Subcutaneous adipose tissue (tissue), 4 donors: Measurements from ENCODE around the gene CD2AP. TPM values are rescaled to one million over a fixed set of nuclear protein-coding genes. Genes with fewer than 3 reads are reported as not detected.

Experiments used
- CTCF ChIP-seq: fragments of 450-650 bp; IDR thresholded peaks from one replicate; pipeline ENCODE4 v1.5.1; 2016; ENCODE audit warnings: low read depth, mild to moderate bottlenecking, control low read depth, antibody characterized with exemption, moderate library complexity
- total RNA-seq, 4 donors: library from RNA; depleted of rRNA; stranded (reverse); fragments of >200 nt; gene quantifications; one replicate each; pipeline ENCODE4 v1.1.0, GENCODE V29; 2016

The CD2AP gene
- total RNA-seq, 4 donors from 2014 or later, result 22.2 to 30.8 (median 26.0) TPM

GRCh38 chr6:47529734-47530133 is 52.1 kb downstream of the CD2AP start:
- no peak for TF ChIP-seq CTCF

DNA sequence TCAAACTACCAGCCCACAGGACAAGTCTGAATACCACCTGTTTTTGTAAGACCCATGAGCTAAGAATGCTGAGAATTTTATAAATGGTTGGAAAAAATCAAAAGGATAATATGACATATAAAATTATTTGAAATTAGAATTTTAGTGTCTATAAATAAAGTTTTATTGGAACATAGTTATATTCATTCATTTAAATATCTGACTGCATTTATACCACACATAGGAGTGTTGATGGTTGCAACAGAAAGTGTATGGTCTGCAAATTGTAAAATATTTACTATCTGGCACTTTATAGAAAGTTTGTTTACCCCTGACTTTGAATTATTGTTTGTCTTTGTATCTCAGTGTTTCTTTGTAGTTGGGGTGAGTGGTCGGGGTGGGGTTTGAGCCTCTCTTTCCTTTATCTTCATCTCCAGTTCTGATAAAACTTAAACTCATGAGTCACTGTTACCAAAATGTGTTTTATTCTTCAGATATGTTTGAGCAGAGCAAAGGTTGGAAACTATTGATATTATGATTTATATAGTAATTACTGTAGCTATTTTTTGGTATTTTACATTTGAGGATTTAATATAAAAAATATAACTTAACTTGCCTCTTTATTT is 55.5 kb downstream of the CD2AP start:
- no peak for TF ChIP-seq CTCF

GRCh38 chr6:47534063-47534462 is 56.5 kb downstream of the CD2AP start:
- TF ChIP-seq CTCF, result no peak

DNA sequence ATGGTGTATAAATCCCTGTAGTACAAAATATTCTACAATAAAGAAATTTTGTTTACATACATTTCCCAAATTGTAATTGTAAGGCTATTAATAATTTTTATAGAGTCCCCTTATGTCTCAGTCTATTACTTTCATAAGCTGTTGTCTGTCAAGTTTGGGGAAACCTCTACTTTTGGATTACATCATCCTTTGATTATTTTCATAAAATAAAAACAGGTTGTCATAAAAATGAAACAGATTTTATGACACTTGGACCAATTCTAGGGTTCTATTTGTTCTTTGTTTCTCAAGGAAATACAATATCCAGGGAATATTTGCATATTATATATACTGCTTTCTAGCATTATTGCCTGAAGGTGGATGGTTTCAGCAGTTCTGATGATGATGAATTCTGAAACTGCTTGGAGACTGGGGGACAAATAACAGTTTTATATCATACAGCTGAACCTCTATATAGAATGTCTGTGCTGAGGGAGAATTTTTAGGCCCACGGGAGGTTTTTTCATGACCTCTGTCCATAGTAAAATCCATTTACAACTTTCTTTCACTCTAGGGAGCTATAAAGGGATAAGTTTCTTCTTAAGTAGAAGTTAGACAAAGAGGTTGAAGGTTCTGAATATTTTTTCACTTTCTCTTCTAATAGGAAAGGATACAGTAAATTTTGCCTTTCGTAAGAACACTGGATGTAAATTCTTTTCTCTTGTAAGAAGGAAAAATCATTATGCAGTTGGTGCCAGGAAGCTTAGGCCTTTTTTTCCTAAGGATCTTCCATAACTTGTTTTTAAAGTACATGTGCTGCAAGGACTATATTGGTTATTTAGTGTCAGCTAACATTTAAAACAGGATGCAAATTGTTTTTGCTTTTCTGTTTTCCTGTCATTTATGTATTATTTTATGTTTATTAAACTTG is 58.0 kb downstream of the CD2AP start:
- TF ChIP-seq CTCF, result no peak

DNA sequence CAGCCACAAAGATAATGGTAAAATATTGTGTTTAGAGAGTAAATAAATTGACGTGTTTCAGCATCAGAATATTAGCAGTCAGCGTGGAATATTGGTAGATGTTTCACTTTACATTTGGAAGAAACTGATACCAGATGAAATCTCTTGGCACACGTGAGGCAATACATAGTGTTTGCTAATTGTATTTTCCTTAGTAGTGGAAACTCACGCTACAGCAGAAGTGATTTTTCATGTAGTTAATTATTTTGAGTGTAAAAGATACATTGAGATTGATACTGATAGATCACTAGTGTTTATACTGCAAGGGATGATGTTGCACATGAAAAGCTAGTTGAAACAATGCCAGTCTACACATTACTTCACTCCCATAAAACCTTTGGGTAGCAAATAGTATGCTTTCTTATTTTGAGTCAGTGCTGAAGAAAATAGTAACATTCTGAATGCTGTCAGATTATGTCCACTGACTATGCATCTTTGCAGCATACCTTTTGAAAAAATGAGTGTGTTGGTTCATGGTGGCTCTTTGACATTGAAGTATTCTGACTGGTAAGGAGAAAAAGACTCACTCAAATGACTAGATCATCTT is 59.3 kb downstream of the CD2AP start:
- no peak for TF ChIP-seq CTCF

GRCh38 chr6:47545223-47545622 is 67.6 kb downstream of the CD2AP start:
- no peak for TF ChIP-seq CTCF

- TF ChIP-seq CTCF, result no peak
Measured at GRCh38 chr6:47551670-47552069, 74.1 kb downstream of the CD2AP start.
